ENCODE data around the gene MYEF2. TPM values are rescaled to one million over a fixed set of nuclear protein-coding genes. Genes with fewer than 3 reads are reported as not detected.

Gene MYEF2
- total and polyA plus RNA-seq, 7 donors: 0.23 to 1.3 (median 0.62) TPM

- Histone ChIP-seq H3K27ac (no peak overlapping the region), H3K9me3 (no peaks in the 10 kb centered on the region), H3K4me1 (no peaks in the 10 kb centered on the region), H3K27me3 (ENCODE audit: insufficient read depth in 3 of 3, low read length in 2 of 3) (peaks cover 0 to 3% (median 2%) of the 10 kb centered on the region in 3 donors), H3K36me3 (ENCODE audit: insufficient read depth in 1 of 2, low read depth in 1 of 2) (no peaks in the 10 kb centered on the region), H3K4me3 (no peak overlapping the region)
- WGBS, 3 donors: 51 to 73% (median 52%) methylated on average over 2 of the region's 2 CpGs
- intact Hi-C loops (cut with DNase I): no loop called here
- ATAC-seq (no peak), DNase-seq (no peak)
- no peak for TF ChIP-seq CTCF (IDR thresholded peaks at IDR 0.05)
Measured at GRCh38 chr15:48090115-48090514, 88.0 kb downstream of the MYEF2 start.

- Histone ChIP-seq H3K36me3 (ENCODE audit: insufficient read depth in 1 of 2, low read depth in 1 of 2) (no peaks in the 10 kb centered on the region), H3K4me3 (no peak overlapping the region), H3K27ac (no peak overlapping the region), H3K4me1 (no peaks in the 10 kb centered on the region), H3K9me3 (no peaks in the 10 kb centered on the region), H3K27me3 (ENCODE audit: insufficient read depth in 3 of 3, low read length in 2 of 3) (peaks cover 0 to 3% (median 2%) of the 10 kb centered on the region in 3 donors)
- no peak for TF ChIP-seq CTCF (IDR thresholded peaks at IDR 0.05)
- WGBS, 3 donors: 42 to 46% (median 43%) methylated on average over 6 of the region's 6 CpGs
- no peak for ATAC-seq
- DNase-seq: no peak
- intact Hi-C loops (cut with DNase I): no loop called here
Measured at GRCh38 chr15:48089702-48090101, 88.4 kb downstream of the MYEF2 start.

- no peak for ATAC-seq
- no peak overlapping the region for H3K27ac ChIP-seq
- H3K4me3 ChIP-seq: no peak overlapping the region
- no peaks in the 10 kb centered on the region for H3K4me1 ChIP-seq
- DNase-seq: no peak
- intact Hi-C loops (cut with DNase I): no loop called here
- WGBS, 3 donors: 77 to 84% (median 83%) methylated on average over 3 of the region's 3 CpGs
- TF ChIP-seq CTCF (IDR thresholded peaks at IDR 0.05): no peak
- no peaks in the 10 kb centered on the region for H3K36me3 ChIP-seq (ENCODE audit: insufficient read depth in 1 of 2, low read depth in 1 of 2)
- peaks cover 0 to 3% (median 2%) of the 10 kb centered on the region in 3 donors for H3K27me3 ChIP-seq (ENCODE audit: insufficient read depth in 3 of 3, low read length in 2 of 3)
- H3K9me3 ChIP-seq: no peaks in the 10 kb centered on the region
Measured at GRCh38 chr15:48087844-48088243, 90.3 kb downstream of the MYEF2 start.

GRCh38 chr15:48086576-48086975 lies 91.5 kb downstream of the MYEF2 start:
- 33 to 50% (median 36%) methylated on average over 5 of the region's 5 CpGs for WGBS, 3 donors
- H3K9me3 ChIP-seq: no peaks in the 10 kb centered on the region
- H3K36me3 ChIP-seq (ENCODE audit: insufficient read depth in 1 of 2, low read depth in 1 of 2): no peaks in the 10 kb centered on the region
- TF ChIP-seq CTCF (IDR thresholded peaks at IDR 0.05): no peak
- intact Hi-C loops (cut with DNase I): no loop called here
- no peaks in the 10 kb centered on the region for H3K4me1 ChIP-seq
- H3K27me3 ChIP-seq (ENCODE audit: insufficient read depth in 3 of 3, low read length in 2 of 3): peaks cover 0 to 3% (median 2%) of the 10 kb centered on the region in 3 donors
- no peak for DNase-seq
- no peak overlapping the region for H3K27ac ChIP-seq
- no peak for ATAC-seq
- no peak overlapping the region for H3K4me3 ChIP-seq

- no peak for DNase-seq
- intact Hi-C loops (cut with DNase I): no loop called here
- 23 to 42% (median 24%) methylated on average over 5 of the region's 5 CpGs for WGBS, 3 donors
Measured at GRCh38 chr15:48086133-48086532, 92.0 kb downstream of the MYEF2 start.

More at GRCh38 chr15:48086133-48086532, 92.0 kb downstream of the MYEF2 start:
- Histone ChIP-seq H3K27ac (no peak overlapping the region), H3K36me3 (ENCODE audit: insufficient read depth in 1 of 2, low read depth in 1 of 2) (no peaks in the 10 kb centered on the region), H3K27me3 (ENCODE audit: insufficient read depth in 3 of 3, low read length in 2 of 3) (peaks cover 0 to 3% (median 2%) of the 10 kb centered on the region in 3 donors), H3K4me3 (no peak overlapping the region), H3K9me3 (no peaks in the 10 kb centered on the region), H3K4me1 (no peaks in the 10 kb centered on the region)
- ATAC-seq: no peak
- no peak for TF ChIP-seq CTCF (IDR thresholded peaks at IDR 0.05)

Measured in psoas muscle (tissue), 8 donors.